ENCODE measurements around the gene PAK4. TPM values are rescaled to one million over a fixed set of nuclear protein-coding genes. Genes with fewer than 3 reads are reported as not detected.

Gene PAK4
- total and polyA plus RNA-seq, 2 of the 13 experiments (the other 11 are each of a cell fraction or from before 2014, with no cell fraction given), result 9.5 to 17.8 TPM

DNA sequence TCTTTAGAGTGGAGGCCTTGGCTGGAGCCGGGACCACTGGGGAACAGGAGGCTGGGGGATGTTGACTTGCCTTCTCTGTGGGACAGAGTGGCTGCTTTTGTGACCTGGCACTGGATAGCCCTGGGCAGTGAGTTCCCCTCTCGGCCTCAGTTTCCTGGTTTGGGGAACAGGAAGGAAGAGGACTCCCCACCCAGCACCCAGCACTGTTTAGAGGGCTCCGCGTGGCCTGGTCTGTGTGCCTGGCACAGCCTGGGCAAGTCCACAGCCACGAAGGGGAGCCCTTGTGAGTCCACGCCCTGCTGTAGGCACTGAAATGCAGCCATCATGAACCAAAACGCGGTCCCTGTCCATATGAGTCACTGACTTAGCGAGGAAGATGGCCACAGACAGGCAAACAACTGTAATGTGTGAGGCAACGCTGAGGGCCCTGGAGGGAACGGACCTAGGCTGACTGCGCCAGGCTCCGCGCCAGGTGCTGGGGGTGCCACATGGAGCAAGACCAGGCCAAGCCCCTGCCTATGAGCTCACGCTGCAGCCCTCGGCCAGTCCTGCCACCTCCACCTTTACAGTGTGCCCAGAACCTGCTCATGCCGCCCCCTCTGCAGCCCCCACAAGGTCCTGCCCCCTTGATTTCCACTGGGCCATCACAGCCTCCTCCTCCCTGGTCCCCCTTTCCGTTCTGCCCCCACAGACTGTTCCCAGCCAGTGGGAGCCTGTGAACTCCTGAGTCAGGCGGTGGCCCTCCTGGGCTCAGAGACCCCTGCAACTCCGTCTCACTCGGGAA lies 35.5 kb downstream of the PAK4 start:
- Histone ChIP-seq H3K79me2 (ENCODE audit: insufficient read depth, low read length) (peaks cover 40% of the 10 kb centered on the region), H4K20me1 (ENCODE audit: insufficient read depth, low read length) (peaks cover 15% of the 10 kb centered on the region; the same call in 1 of the 2 replicates), H3K36me3 (replicated peaks in 1 of 2; ENCODE audit: control insufficient read depth in 1 of 2, insufficient read depth in 2 of 2, low read length in 2 of 2) (peaks cover 1 to 8% of the 10 kb centered on the region in 2 experiments; a peak in 2 of 5 replicates), H3K27me3 (ENCODE audit: control insufficient read depth in 1 of 2, insufficient read depth in 2 of 2, low read length in 2 of 2) (no peaks in the 10 kb centered on the region), H3K4me2 (ENCODE audit: low read depth, low read length) (no peak overlapping the region), H3K4me3 (replicated peaks in 1 of 3; ENCODE audit: insufficient read depth in 1 of 3, low read depth in 2 of 3, low read length in 3 of 3) (no peak overlapping the region), H3K4me1 (ENCODE audit: insufficient read depth, low read length) (peaks cover 45% of the 10 kb centered on the region), H2AFZ (ENCODE audit: low read length) (no peak overlapping the region), H3K9ac (ENCODE audit: insufficient read depth, low read depth, low read length) (no peak overlapping the region), H3K27ac (ENCODE audit: extremely low read length, insufficient read depth, low read length) (no peak overlapping the region), H3K9me3 (ENCODE audit: low read length) (no peaks in the 10 kb centered on the region)
- CTCF ChIA-PET (ENCODE audit: low intra/inter-chr PET ratio, low total read pairs), result no interaction called here
- in situ Hi-C loops (cut with HindIII; ENCODE audit: extremely low pct_ligation_motif_present, low pct_unique_long_range_greater_than_20kb) (no loop called here), intact Hi-C loops (cut with micrococcal nuclease; ENCODE audit: unreplicated experiment) (no loop called here)
- DNase-seq (ENCODE audit: low spot score) (no peak), FAIRE-seq (no peak), ATAC-seq (no peak)
- TF ChIP-seq, protein P1, sequence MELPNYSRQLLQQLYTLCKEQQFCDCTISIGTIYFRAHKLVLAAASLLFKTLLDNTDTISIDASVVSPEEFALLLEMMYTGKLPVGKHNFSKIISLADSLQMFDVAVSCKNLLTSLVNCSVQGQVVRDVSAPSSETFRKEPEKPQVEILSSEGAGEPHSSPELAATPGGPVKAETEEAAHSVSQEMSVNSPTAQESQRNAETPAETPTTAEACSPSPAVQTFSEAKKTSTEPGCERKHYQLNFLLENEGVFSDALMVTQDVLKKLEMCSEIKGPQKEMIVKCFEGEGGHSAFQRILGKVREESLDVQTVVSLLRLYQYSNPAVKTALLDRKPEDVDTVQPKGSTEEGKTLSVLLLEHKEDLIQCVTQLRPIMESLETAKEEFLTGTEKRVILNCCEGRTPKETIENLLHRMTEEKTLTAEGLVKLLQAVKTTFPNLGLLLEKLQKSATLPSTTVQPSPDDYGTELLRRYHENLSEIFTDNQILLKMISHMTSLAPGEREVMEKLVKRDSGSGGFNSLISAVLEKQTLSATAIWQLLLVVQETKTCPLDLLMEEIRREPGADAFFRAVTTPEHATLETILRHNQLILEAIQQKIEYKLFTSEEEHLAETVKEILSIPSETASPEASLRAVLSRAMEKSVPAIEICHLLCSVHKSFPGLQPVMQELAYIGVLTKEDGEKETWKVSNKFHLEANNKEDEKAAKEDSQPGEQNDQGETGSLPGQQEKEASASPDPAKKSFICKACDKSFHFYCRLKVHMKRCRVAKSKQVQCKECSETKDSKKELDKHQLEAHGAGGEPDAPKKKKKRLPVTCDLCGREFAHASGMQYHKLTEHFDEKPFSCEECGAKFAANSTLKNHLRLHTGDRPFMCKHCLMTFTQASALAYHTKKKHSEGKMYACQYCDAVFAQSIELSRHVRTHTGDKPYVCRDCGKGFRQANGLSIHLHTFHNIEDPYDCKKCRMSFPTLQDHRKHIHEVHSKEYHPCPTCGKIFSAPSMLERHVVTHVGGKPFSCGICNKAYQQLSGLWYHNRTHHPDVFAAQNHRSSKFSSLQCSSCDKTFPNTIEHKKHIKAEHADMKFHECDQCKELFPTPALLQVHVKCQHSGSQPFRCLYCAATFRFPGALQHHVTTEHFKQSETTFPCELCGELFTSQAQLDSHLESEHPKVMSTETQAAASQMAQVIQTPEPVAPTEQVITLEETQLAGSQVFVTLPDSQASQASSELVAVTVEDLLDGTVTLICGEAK (IDR thresholded peaks at IDR 0.05), result no peak
- TF ChIP-seq, protein P1 (CRISPR knock-in tag; IDR thresholded peaks at IDR 0.05), result no peak
- TF ChIP-seq, protein P2, sequence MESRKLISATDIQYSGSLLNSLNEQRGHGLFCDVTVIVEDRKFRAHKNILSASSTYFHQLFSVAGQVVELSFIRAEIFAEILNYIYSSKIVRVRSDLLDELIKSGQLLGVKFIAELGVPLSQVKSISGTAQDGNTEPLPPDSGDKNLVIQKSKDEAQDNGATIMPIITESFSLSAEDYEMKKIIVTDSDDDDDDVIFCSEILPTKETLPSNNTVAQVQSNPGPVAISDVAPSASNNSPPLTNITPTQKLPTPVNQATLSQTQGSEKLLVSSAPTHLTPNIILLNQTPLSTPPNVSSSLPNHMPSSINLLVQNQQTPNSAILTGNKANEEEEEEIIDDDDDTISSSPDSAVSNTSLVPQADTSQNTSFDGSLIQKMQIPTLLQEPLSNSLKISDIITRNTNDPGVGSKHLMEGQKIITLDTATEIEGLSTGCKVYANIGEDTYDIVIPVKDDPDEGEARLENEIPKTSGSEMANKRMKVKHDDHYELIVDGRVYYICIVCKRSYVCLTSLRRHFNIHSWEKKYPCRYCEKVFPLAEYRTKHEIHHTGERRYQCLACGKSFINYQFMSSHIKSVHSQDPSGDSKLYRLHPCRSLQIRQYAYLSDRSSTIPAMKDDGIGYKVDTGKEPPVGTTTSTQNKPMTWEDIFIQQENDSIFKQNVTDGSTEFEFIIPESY (CRISPR knock-in tag; IDR thresholded peaks at IDR 0.05), result peak; percentile 40; the same call in 1 of the 2 replicates
- TF ChIP-seq, protein P3, sequence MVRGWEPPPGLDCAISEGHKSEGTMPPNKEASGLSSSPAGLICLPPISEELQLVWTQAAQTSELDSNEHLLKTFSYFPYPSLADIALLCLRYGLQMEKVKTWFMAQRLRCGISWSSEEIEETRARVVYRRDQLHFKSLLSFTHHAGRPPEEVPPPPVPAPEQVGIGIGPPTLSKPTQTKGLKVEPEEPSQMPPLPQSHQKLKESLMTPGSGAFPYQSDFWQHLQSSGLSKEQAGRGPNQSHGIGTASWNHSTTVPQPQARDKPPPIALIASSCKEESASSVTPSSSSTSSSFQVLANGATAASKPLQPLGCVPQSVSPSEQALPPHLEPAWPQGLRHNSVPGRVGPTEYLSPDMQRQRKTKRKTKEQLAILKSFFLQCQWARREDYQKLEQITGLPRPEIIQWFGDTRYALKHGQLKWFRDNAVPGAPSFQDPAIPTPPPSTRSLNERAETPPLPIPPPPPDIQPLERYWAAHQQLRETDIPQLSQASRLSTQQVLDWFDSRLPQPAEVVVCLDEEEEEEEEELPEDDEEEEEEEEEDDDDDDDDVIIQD (CRISPR knock-in tag; IDR thresholded peaks at IDR 0.05; ENCODE audit: low read depth), result no peak
- TF ChIP-seq ZNF431 (CRISPR knock-in tag; IDR thresholded peaks at IDR 0.05; ENCODE audit: borderline replicate concordance, low read depth), result no peak
- TF ChIP-seq, protein P4, sequence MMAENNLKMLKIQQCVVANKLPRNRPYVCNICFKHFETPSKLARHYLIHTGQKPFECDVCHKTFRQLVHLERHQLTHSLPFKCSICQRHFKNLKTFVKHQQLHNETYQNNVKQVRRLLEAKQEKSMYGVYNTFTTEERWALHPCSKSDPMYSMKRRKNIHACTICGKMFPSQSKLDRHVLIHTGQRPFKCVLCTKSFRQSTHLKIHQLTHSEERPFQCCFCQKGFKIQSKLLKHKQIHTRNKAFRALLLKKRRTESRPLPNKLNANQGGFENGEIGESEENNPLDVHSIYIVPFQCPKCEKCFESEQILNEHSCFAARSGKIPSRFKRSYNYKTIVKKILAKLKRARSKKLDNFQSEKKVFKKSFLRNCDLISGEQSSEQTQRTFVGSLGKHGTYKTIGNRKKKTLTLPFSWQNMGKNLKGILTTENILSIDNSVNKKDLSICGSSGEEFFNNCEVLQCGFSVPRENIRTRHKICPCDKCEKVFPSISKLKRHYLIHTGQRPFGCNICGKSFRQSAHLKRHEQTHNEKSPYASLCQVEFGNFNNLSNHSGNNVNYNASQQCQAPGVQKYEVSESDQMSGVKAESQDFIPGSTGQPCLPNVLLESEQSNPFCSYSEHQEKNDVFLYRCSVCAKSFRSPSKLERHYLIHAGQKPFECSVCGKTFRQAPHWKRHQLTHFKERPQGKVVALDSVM (CRISPR knock-in tag; IDR thresholded peaks at IDR 0.05), result no peak
- 96% methylated on average over 8 of the region's 21 CpGs for WGBS (ENCODE audit: low lambda C conversion rate)
- BruUV-seq (replicated peaks), result no TSS peak
- POLR2A ChIA-PET, result no interaction called here

Measured in HepG2 (cell line).